ENCODE measurements around the gene USP48.
"Not testable (repeated sequence)": the region's sequence is repeated elsewhere in the genome, so short reads cannot be mapped to it uniquely, and the experiment has no call there.

Gene USP48

GRCh38 chr1:21631944-21632887 lies 150.7 kb downstream of the USP48 start:
- H3K27ac Mint-ChIP-seq: no peak overlapping the region
- no peak for ATAC-seq
- H3K4me1 Mint-ChIP-seq: no peaks in the 10 kb centered on the region
- DNase-seq (ENCODE audit: low spot score in 2 of 2): no peak
- H3K4me3 Mint-ChIP-seq: no peak overlapping the region
- H3K9me3 Mint-ChIP-seq: no peaks in the 10 kb centered on the region
- no peaks in the 10 kb centered on the region for H3K36me3 Mint-ChIP-seq

DNA sequence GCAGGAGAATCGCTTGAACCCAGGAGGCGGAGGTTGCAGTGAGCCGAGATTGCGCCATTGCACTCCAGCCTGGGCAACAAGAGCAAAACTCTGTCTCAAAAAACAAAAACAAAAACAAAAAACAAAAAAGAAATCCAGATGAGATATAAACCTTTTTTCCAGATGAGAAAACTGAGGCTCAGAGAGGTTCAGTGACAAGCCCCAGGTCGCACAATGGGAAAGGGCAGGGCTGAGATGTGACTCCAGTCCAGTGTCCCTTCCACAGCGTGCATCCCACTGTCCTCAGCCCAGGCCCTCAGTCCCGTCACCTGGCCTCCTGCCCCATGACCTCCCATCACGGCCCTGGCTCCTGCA lies 151.4 kb downstream of the USP48 start:
- not testable (repeated sequence) for H3K4me1 Mint-ChIP-seq; H3K27ac Mint-ChIP-seq; H3K36me3 Mint-ChIP-seq; ATAC-seq; H3K4me3 Mint-ChIP-seq; H3K9me3 Mint-ChIP-seq; DNase-seq (ENCODE audit: low spot score in 2 of 2)

DNA sequence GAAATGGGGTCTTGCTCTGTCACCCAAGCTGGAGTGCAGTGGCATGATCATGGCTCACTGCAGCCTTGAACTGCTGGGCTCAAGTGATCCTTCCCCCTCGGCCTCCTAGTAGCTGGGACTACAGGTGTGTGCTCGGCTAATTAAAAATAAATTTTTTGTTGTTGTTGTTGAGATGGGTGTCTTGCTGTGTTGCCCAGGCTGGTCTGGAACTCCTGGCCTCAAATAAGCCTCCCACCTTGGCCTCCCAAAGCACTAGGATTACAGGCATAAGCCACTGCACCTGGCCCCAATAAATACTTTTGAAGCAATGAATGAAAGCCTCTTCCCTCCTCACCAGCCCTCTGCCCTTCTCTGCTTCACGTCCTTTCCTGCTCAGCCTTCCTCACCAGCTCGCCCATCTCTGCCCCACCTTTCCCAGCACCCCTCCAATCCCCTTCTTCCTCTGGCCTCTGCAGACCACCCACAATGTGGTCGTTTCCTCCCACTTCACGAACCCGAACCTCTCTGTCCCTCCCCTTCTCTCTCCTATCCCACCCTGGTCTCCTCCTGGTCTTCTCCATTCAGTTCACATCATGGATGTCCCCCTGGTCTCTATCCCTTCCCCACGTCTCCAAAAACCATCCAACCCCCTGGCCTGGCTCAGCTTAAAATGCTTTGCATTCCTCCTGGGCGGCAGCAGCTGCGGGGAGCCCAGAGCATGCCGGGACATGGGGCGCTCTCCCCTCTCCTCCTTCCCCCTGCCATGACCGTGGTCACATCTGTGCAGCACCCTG lies 152.2 kb downstream of the USP48 start:
- Mint-ChIP-seq H3K9me3 (no peaks in the 10 kb centered on the region), H3K4me1 (no peaks in the 10 kb centered on the region)
- ATAC-seq: no peak

GRCh38 chr1:21629971-21630370 lies 153.0 kb downstream of the USP48 start:
- H3K4me3 Mint-ChIP-seq: no peak overlapping the region
- ATAC-seq: no peak

More for the DNA sequence above, 152.2 kb downstream of the USP48 start:
- no peaks in the 10 kb centered on the region for H3K36me3 Mint-ChIP-seq
- DNase-seq (ENCODE audit: low spot score in 2 of 2): no peak
- no peak overlapping the region for H3K27ac Mint-ChIP-seq
- no peak overlapping the region for H3K4me3 Mint-ChIP-seq

GRCh38 chr1:21628798-21629393 lies 154.1 kb downstream of the USP48 start:
- Mint-ChIP-seq H3K27ac (no peak overlapping the region), H3K36me3 (no peaks in the 10 kb centered on the region), H3K4me1 (no peaks in the 10 kb centered on the region), H3K4me3 (no peak overlapping the region), H3K9me3 (no peaks in the 10 kb centered on the region)
- DNase-seq (ENCODE audit: low spot score in 2 of 2) (no peak), ATAC-seq (no peak)

More at GRCh38 chr1:21629971-21630370, 153.0 kb downstream of the USP48 start:
- no peaks in the 10 kb centered on the region for H3K36me3 Mint-ChIP-seq
- H3K27ac Mint-ChIP-seq: no peak overlapping the region
- DNase-seq (ENCODE audit: low spot score in 2 of 2): no peak
- no peaks in the 10 kb centered on the region for H3K9me3 Mint-ChIP-seq
- H3K4me1 Mint-ChIP-seq: no peaks in the 10 kb centered on the region
